H1 (cell line): ENCODE measurements around the gene PTPN22. TPM values are rescaled to one million over a fixed set of nuclear protein-coding genes. Genes with fewer than 3 reads are reported as not detected.

Experiments
- CTCF ChIA-PET: fragments of 300-600 bp; sonication (Branson Sonifier 250); formaldehyde crosslinking; loops from one replicate; lab custom pipeline; 2021; ENCODE audit not compliant: partially characterized antibody; lab: Charles Lee
- POLR2A ChIA-PET: fragments of 300-600 bp; sonication (Branson Sonifier 250); formaldehyde crosslinking; loops from one replicate; lab custom pipeline; 2021; ENCODE audit warnings: inconsistent platforms; ENCODE audit not compliant: partially characterized antibody; lab: Charles Lee
- DNase-seq, 2 experiments: peaks; one replicate each; pipeline versions ENCODE4 v3.0.0 to v3.0.0-alpha.2; 2010 to 2022; ENCODE audit warnings: low spot score in 2 of 2, low read depth in 1 of 2, mixed read lengths in 1 of 2
- FAIRE-seq: peaks from 2 replicates; lab custom pipeline; 2011; peaks lifted over from hg19 to GRCh38; lab: Jason Lieb, UNC
- H2AFZ ChIP-seq: 2 replicates; pipeline ENCODE4 v1.8.1; 2012; ENCODE audit warnings: low read length, inconsistent platforms
- H2AK5ac ChIP-seq: 2 replicates; pipeline ENCODE4 v1.6.1; 2013; ENCODE audit warnings: low read depth, low read length
- H2BK120ac ChIP-seq: replicated peaks from 2 replicates; pipeline ENCODE3; 2013; ENCODE audit warnings: low read depth, low read length, inconsistent platforms
- H2BK12ac ChIP-seq: 2 replicates; pipeline ENCODE4 v1.6.1; 2013; ENCODE audit warnings: low read depth, low read length
- H2BK15ac ChIP-seq: 2 replicates; pipeline ENCODE4 v1.6.1; 2013; ENCODE audit warnings: low read length
- H2BK20ac ChIP-seq: 2 replicates; pipeline ENCODE4 v1.6.1; 2013; ENCODE audit warnings: low read length
- H2BK5ac ChIP-seq: 2 replicates; pipeline ENCODE4 v1.6.1; 2013; ENCODE audit warnings: low read depth, low read length
- H3K14ac ChIP-seq: 2 replicates; pipeline ENCODE4 v1.6.1; 2013; ENCODE audit warnings: inconsistent platforms; ENCODE audit not compliant: insufficient read length
- H3K18ac ChIP-seq: 2 replicates; pipeline ENCODE4 v1.6.1; 2013; ENCODE audit warnings: low read length; ENCODE audit errors: extremely low read depth
- H3K23ac ChIP-seq: 2 replicates; pipeline ENCODE4 v1.6.1; 2013; ENCODE audit warnings: inconsistent platforms; ENCODE audit not compliant: insufficient read length
- H3K23me2 ChIP-seq: 2 replicates; pipeline ENCODE4 v1.6.1; 2013; ENCODE audit warnings: low read depth, low read length
- H3K27ac ChIP-seq: 2 replicates; pipeline ENCODE4 v1.6.1; 2011; ENCODE audit warnings: low read depth, low read length, inconsistent platforms
- H3K27me3 ChIP-seq, 4 experiments: replicated peaks in 1 of 4; 1 replicate in 1 of 4; 2 replicates in 3 of 4; pipeline versions ENCODE4 v1.6.1 to v1.8.1; 2011 to 2013; ENCODE audit warnings: low read length in 3 of 4, mild to moderate bottlenecking in 3 of 4, inconsistent platforms in 2 of 4, mixed read lengths in 2 of 4, moderate library complexity in 1 of 4; ENCODE audit not compliant: control insufficient read depth in 3 of 4, insufficient read depth in 3 of 4; ENCODE audit errors: extremely low read depth in 1 of 4
- H3K36me3 ChIP-seq, 4 experiments: 2 replicates each; pipeline versions ENCODE4 v1.6.1 to v1.8.1; 2011 to 2013; ENCODE audit warnings: mild to moderate bottlenecking in 4 of 4, low read length in 3 of 4, moderate library complexity in 2 of 4, control low read depth in 1 of 4, inconsistent platforms in 1 of 4; ENCODE audit not compliant: insufficient read depth in 4 of 4, control insufficient read depth in 2 of 4
- H3K4ac ChIP-seq: replicated peaks from 2 replicates; pipeline ENCODE3; 2013; ENCODE audit warnings: low read length, low read depth, mixed read lengths, inconsistent platforms; ENCODE audit not compliant: insufficient read length
- H3K4me1 ChIP-seq, 4 experiments: replicated peaks in 1 of 4; 1 replicate in 1 of 4; 2 replicates in 3 of 4; pipeline versions ENCODE4 v1.6.1 to v1.8.1; 2011 to 2013; ENCODE audit warnings: low read length in 3 of 4, inconsistent platforms in 2 of 4, mixed read lengths in 1 of 4; ENCODE audit not compliant: insufficient read depth in 4 of 4, control insufficient read depth in 3 of 4
- H3K4me2 ChIP-seq, 2 experiments: 2 replicates each; pipeline versions ENCODE4 v1.6.1 to v1.8.1; 2011 to 2013; ENCODE audit warnings: low read depth in 2 of 2, low read length in 2 of 2, control low read depth in 1 of 2, inconsistent platforms in 1 of 2, mild to moderate bottlenecking in 1 of 2; ENCODE audit not compliant: insufficient read depth in 1 of 2
- H3K4me3 ChIP-seq, 4 experiments: fragments of 200-600, 300-600 bp in 1 of 4; sonication (generic), shearing (Covaris generic), sonication (Bioruptor Twin) in 1 of 4; 2 replicates each; pipeline versions ENCODE4 v1.5.1 to v1.8.1; 2011 to 2016; ENCODE audit warnings: low read length in 4 of 4, low read depth in 3 of 4, control low read depth in 2 of 4, inconsistent platforms in 2 of 4, mild to moderate bottlenecking in 2 of 4, mixed read lengths in 1 of 4, moderate library complexity in 1 of 4; ENCODE audit not compliant: insufficient read depth in 2 of 4; ENCODE audit errors: extremely low read depth in 1 of 4
- H3K56ac ChIP-seq: replicated peaks from 2 replicates; pipeline ENCODE3; 2013; ENCODE audit warnings: low read depth, mild to moderate bottlenecking, mixed read lengths, low read length, inconsistent platforms; ENCODE audit not compliant: insufficient read length
- H3K79me1 ChIP-seq: 2 replicates; pipeline ENCODE4 v1.6.1; 2013; ENCODE audit warnings: low read depth, low read length, control low read depth
- H3K79me2 ChIP-seq, 2 experiments: 2 replicates each; pipeline versions ENCODE4 v1.6.1 to v1.8.1; 2012 to 2013; ENCODE audit warnings: low read length in 2 of 2, mild to moderate bottlenecking in 2 of 2, inconsistent platforms in 1 of 2; ENCODE audit not compliant: insufficient read depth in 2 of 2, control insufficient read depth in 1 of 2
- H3K9ac ChIP-seq, 4 experiments: replicated peaks in 1 of 4; 1 replicate in 1 of 4; 2 replicates in 3 of 4; pipeline versions ENCODE4 v1.6.1 to v1.8.1; 2011 to 2013; ENCODE audit warnings: low read depth in 3 of 4, low read length in 3 of 4, control low read depth in 2 of 4, mild to moderate bottlenecking in 2 of 4, moderate library complexity in 2 of 4, inconsistent platforms in 1 of 4; ENCODE audit errors: extremely low read depth in 1 of 4
- H3K9me3 ChIP-seq, 2 experiments: 2 replicates each; pipeline versions ENCODE4 v1.6.1 to v1.8.1; 2012 to 2013; ENCODE audit warnings: mild to moderate bottlenecking in 2 of 2, moderate library complexity in 2 of 2, control low read depth in 1 of 2, inconsistent platforms in 1 of 2, low read depth in 1 of 2, low read length in 1 of 2, mixed read lengths in 1 of 2; ENCODE audit not compliant: insufficient read depth in 2 of 2
- H4K20me1 ChIP-seq, 2 experiments: replicated peaks in 1 of 2; 2 replicates each; pipeline versions ENCODE3 to v1.8.1; 2011 to 2013; ENCODE audit warnings: inconsistent platforms in 2 of 2, low read length in 2 of 2, mild to moderate bottlenecking in 1 of 2; ENCODE audit not compliant: insufficient read depth in 2 of 2, control insufficient read depth in 1 of 2
- H4K5ac ChIP-seq: 2 replicates; pipeline ENCODE4 v1.6.1; 2013; ENCODE audit warnings: low read length, low read depth, mixed read lengths, inconsistent platforms; ENCODE audit not compliant: insufficient read length
- H4K8ac ChIP-seq: 2 replicates; pipeline ENCODE4 v1.8.0; 2013; ENCODE audit warnings: mild to moderate bottlenecking, moderate library complexity, low read length, inconsistent platforms; ENCODE audit not compliant: insufficient read depth; ENCODE audit errors: extremely low read depth
- H4K91ac ChIP-seq: replicated peaks from 2 replicates; pipeline ENCODE3; 2013; ENCODE audit warnings: low read length, mixed read lengths, inconsistent platforms; ENCODE audit not compliant: insufficient read length
- BACH1 ChIP-seq: IDR thresholded peaks from 2 replicates; pipeline ENCODE4 v1.6.1; 2012; ENCODE audit warnings: low read length, improper control_type of control experiment
- SIX5 ChIP-seq: IDR thresholded peaks from 2 replicates; pipeline ENCODE4 v1.6.1; 2011; ENCODE audit warnings: mild to moderate bottlenecking, low read depth, low read length
- WGBS, 2 experiments: shearing (Covaris generic) in 1 of 2; methylation state at CpG; one replicate each; pipeline versions ENCODE4 v1.1.6 to v1.1.7; 2013 to 2015; ENCODE audit warnings: low lambda C conversion rate in 2 of 2, mixed read lengths in 2 of 2, inconsistent platforms in 1 of 2, low coverage in 1 of 2, missing lambda C conversion rate in 1 of 2; ENCODE audit not compliant: insufficient replicate concordance in 2 of 2, insufficient coverage in 1 of 2, insufficient read length in 1 of 2; ENCODE audit errors: extremely low coverage in 1 of 2, missing lambda C conversion rate in 1 of 2; 5-methylcytosine and 5-hydroxymethylcytosine counted together
- polyA plus RNA-seq, 7 experiments: library from polyadenylated mRNA; depleted of rRNA in 3 of 7; stranded (reverse) in 5 of 7; unstranded in 2 of 7; fragments of >200 nt in 5 of 7; fragments of 200-250 nt in 2 of 7; gene quantifications; 1 replicate in 5 of 7; 2 replicates in 1 of 7; 4 replicates in 1 of 7; pipeline versions ENCODE4 v1.2.1 to v1.2.3, GENCODE V29; 2011 to 2013; ENCODE audit warnings: missing spikeins in 2 of 7, mixed read lengths in 2 of 7
- total RNA-seq: library from RNA; stranded (reverse); fragmentation: NEBNext Ultra II Directional; extraction: Animal tissue kit (Norgen Biotek cat#: 25700); gene quantifications from 2 replicates; pipeline ENCODE4 v1.2.1, GENCODE V29; 2021
- TF ChIP-seq, protein P1 (sequence below): IDR thresholded peaks from 2 replicates; pipeline ENCODE4 v1.6.1; 2012; ENCODE audit warnings: inconsistent platforms

PTPN22 gene
- total and polyA plus RNA-seq, 2 of the 8 experiments (the other 6 are each of a cell fraction or from before 2014, with no cell fraction given) = not detected

DNA sequence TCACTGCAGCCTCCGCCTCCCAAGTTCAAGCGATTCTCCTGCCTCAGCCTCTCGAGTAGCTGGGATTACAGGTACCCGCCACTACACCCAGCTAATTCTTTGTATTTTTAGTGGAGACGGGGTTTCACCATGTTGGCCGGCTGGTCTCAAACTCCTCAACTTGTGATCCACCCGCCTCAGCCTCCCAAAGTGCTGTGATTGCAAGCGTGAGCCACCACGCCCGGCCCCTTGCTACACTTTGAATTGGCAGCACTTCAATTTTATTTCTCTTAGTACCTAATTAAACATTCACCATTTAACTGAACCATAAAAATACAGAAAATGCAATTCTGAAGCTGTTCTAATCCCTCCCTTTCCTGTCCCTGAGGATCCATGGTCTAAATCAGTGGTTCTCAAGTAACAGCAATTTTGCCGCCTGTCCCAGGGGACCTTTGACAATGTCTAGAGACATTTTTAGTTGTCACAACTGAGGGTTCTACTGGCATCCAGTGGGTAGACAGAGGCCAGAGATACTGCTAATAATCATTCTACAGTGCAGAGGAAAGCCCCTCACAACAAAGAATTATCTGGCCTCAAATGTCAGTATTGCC is 20.2 kb upstream of the PTPN22 start:
- Histone ChIP-seq H4K5ac (no peak overlapping the region), H3K9me3 (no peaks in the 10 kb centered on the region), H3K9ac (no peak overlapping the region), H3K23ac (no peak overlapping the region), H3K56ac (no peak overlapping the region), H2BK5ac (no peak overlapping the region), H4K91ac (no peak overlapping the region), H3K27me3 (no peaks in the 10 kb centered on the region), H2BK12ac (no peak overlapping the region), H3K36me3 (peaks cover 0 to 5% (median 2%) of the 10 kb centered on the region in 4 experiments; a peak in 2 of 8 replicates), H4K20me1 (no peaks in the 10 kb centered on the region), H3K4me2 (no peak overlapping the region), H3K79me1 (no peaks in the 10 kb centered on the region), H3K4me1 (no peaks in the 10 kb centered on the region), H3K27ac (no peak overlapping the region), H3K4ac (no peak overlapping the region), H4K8ac (no peak overlapping the region), H2BK20ac (no peak overlapping the region), H2BK120ac (no peak overlapping the region), H2AK5ac (no peak overlapping the region), H3K79me2 (no peaks in the 10 kb centered on the region), H2AFZ (no peak overlapping the region)
- POLR2A ChIA-PET = no interaction called here
- DNase-seq = no peak
- 94% methylated on average over 10 of the region's 11 CpGs; no CpG with 5 or more reads in 1 of the 2 experiments for WGBS, 2 experiments
- no peak for FAIRE-seq
- TF ChIP-seq SIX5 = no peak
- TF ChIP-seq BACH1 = no peak
- TF ChIP-seq, protein P1, sequence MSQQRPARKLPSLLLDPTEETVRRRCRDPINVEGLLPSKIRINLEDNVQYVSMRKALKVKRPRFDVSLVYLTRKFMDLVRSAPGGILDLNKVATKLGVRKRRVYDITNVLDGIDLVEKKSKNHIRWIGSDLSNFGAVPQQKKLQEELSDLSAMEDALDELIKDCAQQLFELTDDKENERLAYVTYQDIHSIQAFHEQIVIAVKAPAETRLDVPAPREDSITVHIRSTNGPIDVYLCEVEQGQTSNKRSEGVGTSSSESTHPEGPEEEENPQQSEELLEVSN = no peak
- TF ChIP-seq, all 59 proteins: peak for 0
- Histone ChIP-seq H3K23me2 (no peaks in the 10 kb centered on the region), H2BK15ac (no peak overlapping the region), H3K4me3 (no peak overlapping the region), H3K18ac (no peak overlapping the region), H3K14ac (no peak overlapping the region)
- CTCF ChIA-PET = no interaction called here
